ENCODE results near the gene TMEM126A.

Gene TMEM126A

DNA sequence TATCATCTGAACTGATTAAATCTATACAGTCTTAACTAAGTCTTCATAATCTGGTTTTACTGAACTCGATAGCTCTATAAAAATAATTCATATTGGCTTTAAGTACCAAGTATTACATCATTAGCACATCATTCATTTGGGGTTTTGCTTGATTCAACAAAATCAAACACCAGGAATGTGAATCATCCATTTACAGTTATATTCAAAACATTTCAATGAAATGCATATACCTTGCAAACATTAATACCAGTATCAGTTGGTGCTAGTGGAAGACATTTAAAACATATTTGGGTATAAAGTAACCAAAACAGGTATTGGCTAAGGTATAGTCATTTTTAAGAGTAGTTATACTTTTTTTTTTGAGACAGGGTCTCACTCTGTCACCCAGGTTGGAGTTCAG is 50.4 kb downstream of the TMEM126A start:
- DNase-seq = no peak

DNA sequence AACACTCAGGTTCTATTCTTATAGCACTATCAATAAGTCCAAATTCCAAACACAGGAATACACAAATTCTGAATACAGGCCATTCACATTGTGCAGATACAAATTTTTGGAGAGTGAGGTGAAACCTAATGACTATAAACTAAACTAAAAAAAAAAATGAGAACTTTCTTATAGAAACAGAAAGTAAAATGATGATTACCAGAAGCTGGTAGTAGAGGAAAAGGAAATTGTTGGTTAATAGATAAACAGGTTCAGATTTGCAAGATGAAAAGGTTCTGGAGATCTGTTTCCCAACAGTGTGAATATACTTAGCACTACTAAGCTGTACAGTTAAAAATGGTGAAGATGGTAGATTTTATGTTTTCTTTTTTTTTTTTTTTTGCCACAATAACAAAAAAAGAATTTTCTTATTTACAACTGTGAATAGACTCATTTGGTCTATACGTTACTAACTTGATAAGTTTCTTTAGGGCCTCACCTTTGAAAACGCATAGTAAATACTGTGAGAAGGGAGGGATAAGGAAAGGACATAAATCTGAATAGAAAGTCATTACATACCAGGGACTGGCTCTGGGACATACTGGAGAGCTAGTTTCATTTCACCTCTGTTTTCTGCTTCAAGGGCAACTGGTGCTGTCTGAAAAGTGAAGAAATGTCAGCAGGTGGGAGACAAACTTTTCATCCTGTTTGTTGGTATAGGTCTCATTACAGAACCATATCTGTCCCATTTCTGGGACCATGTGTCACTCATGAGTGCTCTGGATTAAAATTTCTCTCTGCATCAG is 52.4 kb downstream of the TMEM126A start:
- DNase-seq = no peak

DNA sequence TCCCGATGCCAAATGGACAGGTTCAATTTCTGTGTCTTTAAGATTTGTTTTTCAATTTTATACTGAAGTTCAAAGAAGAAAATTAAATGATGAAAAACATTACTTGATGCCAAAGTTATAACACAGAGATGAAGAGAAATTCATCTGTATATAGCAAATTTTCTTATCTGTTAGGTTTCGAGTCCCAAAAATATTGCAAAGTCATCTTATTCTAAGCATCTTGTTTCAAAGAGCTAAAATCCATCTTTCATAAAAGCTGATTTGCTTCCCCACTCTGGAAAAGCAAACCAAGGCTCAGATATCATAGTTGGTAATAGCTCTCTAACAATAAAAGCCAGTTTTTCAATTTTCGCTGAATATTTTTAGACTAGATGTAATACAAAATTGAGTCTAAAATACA is 57.2 kb downstream of the TMEM126A start:
- DNase-seq = no peak

DNA sequence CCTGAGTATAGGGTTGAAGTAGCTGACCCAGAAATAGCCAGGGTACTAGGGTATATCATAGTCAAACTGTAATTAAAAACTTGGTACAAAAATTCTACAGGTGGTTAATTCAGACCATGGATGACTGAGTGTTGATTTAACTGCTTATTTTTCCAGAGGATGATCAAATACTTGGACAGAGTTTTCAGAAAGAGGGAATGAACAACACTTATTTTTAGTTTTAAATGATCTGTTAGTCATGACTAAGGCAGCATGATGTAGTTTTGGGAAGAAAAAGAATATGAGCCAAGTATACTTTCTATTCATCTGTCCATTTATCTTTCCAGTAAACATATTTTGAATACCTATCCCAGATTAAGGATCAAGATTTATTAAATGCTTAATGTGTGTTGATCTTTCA is 58.0 kb downstream of the TMEM126A start:
- no peak for DNase-seq

Measured in NCI-H2029 treated with DMSO at 0.1 percent for 48 hours (cell line).